ENCODE results near the gene LRGUK.
"Not testable (repeated sequence)": the region's sequence is repeated elsewhere in the genome, so short reads cannot be mapped to it uniquely, and the experiment has no call there.

The LRGUK gene

GRCh38 chr7:134126966-134127848 is at the start of gene LRGUK:
Gene LRGUK (plus strand): TSS chr7:134127340. CDS start chr7:134127368, 28 bp downstream.
- peak; percentile 83 for DNase-seq (ENCODE audit: low read depth)

- not testable (repeated sequence) for DNase-seq (ENCODE audit: low read depth)
These were observed 49.6 kb upstream of the LRGUK start for GRCh38 chr7:134077560-134077959.

- DNase-seq (ENCODE audit: low read depth) = peak; percentile 5
These were observed 48.1 kb upstream of the LRGUK start for GRCh38 chr7:134078991-134079390.

- no peak for DNase-seq (ENCODE audit: low read depth)
These were observed 45.4 kb upstream of the LRGUK start for GRCh38 chr7:134081695-134082094.

GRCh38 chr7:134083766-134084487 is 43.2 kb upstream of the LRGUK start:
- DNase-seq (ENCODE audit: low read depth) = peak; percentile 58

GRCh38 chr7:134084488-134085144 is 42.5 kb upstream of the LRGUK start:
- peak; percentile 7 for DNase-seq (ENCODE audit: low read depth)

GRCh38 chr7:134085311-134085710 is 41.8 kb upstream of the LRGUK start:
- no peak for DNase-seq (ENCODE audit: low read depth)

GRCh38 chr7:134086998-134087735 is 40.0 kb upstream of the LRGUK start:
- no peak for DNase-seq (ENCODE audit: low read depth)

GRCh38 chr7:134088199-134088598 is 38.9 kb upstream of the LRGUK start:
- DNase-seq (ENCODE audit: low read depth) = no peak

- no peak for DNase-seq (ENCODE audit: low read depth)
These were observed 37.7 kb upstream of the LRGUK start for GRCh38 chr7:134089446-134089845.

GRCh38 chr7:134098072-134098471 is 29.1 kb upstream of the LRGUK start:
- DNase-seq (ENCODE audit: low read depth) = no peak

- DNase-seq (ENCODE audit: low read depth) = no peak
These were observed 25.4 kb upstream of the LRGUK start for GRCh38 chr7:134101716-134102115.

GRCh38 chr7:134104166-134104565 is 23.0 kb upstream of the LRGUK start:
- DNase-seq (ENCODE audit: low read depth) = no peak

GRCh38 chr7:134105841-134106240 is 21.3 kb upstream of the LRGUK start:
- DNase-seq (ENCODE audit: low read depth) = no peak

GRCh38 chr7:134108802-134109201 is 18.3 kb upstream of the LRGUK start:
- DNase-seq (ENCODE audit: low read depth) = no peak

GRCh38 chr7:134113655-134114054 is 13.5 kb upstream of the LRGUK start:
- no peak for DNase-seq (ENCODE audit: low read depth)

- DNase-seq (ENCODE audit: low read depth) = no peak
These were observed 12.1 kb upstream of the LRGUK start for GRCh38 chr7:134114992-134115391.

- DNase-seq (ENCODE audit: low read depth) = peak; percentile 11
These were observed 6.7 kb upstream of the LRGUK start for GRCh38 chr7:134120405-134120804.

- no peak for DNase-seq (ENCODE audit: low read depth)
These were observed 5.5 kb upstream of the LRGUK start for GRCh38 chr7:134121632-134122139.

- DNase-seq (ENCODE audit: low read depth) = no peak
These were observed 4.2 kb upstream of the LRGUK start for GRCh38 chr7:134122980-134123379.

- no peak for DNase-seq (ENCODE audit: low read depth)
These were observed 994 bp upstream of the LRGUK start for GRCh38 chr7:134126146-134126545.

- no peak for DNase-seq (ENCODE audit: low read depth)
These were observed 559 bp upstream of the LRGUK start for GRCh38 chr7:134126596-134126965.

All from EH (cell line).